GM21619 (cell line): ENCODE measurements around the gene STIM1.

Experiments used
- ATAC-seq: cut with Tn5 transposase; IDR thresholded peaks from one replicate; pipeline ENCODE4 v1.9.1; 2021; ENCODE audit not compliant: unreplicated experiment

Gene STIM1

GRCh38 chr11:3909901-3910300 is 54.4 kb downstream of the STIM1 start:
- no peak for ATAC-seq

DNA sequence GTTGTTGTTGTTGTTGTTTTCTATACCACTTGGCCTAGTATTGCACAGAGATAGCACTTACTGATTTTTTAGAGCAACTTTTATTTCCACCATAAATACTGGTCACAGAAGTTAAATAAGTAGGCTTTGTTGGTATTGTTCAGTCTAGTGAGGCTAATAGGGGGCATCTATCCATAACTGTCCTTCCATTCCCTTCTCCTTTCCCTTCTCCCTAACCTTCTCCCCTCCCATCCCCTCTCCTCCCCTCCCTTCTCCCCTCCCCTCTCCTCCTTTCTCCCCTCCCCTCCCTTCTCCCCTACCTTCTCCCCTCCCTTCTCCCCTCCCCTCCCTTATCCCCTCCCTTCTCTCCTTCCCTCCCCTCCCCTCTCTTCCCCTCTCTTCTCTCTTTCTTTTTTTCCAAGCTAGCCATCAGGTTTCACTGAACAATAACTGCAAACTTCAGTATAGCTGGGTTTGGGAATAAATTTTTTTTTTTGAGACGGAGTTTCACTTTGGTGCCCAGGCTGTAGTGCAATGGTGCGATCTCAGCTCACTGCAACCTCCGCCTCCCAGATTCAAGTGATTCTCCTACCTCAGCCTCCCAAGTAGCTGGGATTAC is 56.5 kb downstream of the STIM1 start:
- ATAC-seq, result no peak

- no peak for ATAC-seq
Observed at GRCh38 chr11:3913921-3914320, 58.5 kb downstream of the STIM1 start.

DNA sequence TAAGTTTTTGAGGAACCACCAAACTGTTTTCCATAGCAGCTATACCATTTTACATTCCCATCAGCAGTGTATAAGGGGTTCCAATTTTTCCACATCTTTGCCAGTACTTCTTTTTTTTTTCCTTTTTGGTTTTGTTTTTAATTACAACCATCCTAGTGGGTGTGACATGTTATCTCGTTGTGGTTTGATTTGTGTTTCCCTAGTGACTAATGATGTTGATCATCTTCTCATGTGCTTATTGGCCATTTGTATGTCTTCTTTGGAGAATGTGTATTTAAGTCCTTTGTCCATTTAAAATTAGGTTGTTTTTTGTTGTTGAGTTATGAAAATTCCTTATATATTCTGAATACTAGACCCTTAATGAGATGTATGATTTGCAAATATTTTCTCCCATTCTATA is 59.3 kb downstream of the STIM1 start:
- no peak for ATAC-seq

GRCh38 chr11:3916962-3917361 is 61.5 kb downstream of the STIM1 start:
- no peak for ATAC-seq

DNA sequence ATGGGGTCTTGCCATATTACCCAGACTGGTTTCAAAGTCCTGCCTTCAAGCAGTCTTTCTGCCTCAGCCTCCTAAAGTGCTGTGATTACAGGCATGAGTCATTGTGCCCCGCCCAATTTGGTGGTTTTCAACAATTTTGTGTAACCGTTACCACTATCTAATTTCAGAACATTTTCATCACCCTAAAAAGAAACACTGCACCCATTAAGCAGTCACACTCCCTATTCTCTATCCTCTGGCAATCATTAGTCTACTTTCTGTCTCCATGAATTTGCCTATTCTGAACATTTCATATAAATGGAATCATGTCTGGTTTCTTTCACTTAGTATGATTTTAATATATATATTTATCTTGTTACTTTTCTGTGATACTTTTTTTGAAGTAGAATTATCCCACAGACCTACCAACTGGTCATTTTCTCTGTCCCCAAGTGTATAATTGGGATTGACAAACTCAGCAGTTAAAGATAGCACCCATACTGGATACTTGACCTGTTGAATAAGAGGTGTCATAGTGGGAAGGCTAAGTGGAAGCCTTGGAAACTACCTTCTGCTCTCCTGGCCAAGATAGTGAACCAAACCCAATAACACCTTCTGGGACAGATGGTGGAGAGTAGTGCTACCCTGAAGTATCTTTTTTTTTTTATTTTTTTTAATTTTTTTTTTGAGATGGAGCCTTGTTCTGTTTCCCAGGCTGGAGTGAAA is 64.8 kb downstream of the STIM1 start:
- peak; percentile 65 for ATAC-seq

GRCh38 chr11:3922056-3922455 is 66.6 kb downstream of the STIM1 start:
- no peak for ATAC-seq

- ATAC-seq, result no peak
Observed at GRCh38 chr11:3925513-3925912, 70.0 kb downstream of the STIM1 start.

DNA sequence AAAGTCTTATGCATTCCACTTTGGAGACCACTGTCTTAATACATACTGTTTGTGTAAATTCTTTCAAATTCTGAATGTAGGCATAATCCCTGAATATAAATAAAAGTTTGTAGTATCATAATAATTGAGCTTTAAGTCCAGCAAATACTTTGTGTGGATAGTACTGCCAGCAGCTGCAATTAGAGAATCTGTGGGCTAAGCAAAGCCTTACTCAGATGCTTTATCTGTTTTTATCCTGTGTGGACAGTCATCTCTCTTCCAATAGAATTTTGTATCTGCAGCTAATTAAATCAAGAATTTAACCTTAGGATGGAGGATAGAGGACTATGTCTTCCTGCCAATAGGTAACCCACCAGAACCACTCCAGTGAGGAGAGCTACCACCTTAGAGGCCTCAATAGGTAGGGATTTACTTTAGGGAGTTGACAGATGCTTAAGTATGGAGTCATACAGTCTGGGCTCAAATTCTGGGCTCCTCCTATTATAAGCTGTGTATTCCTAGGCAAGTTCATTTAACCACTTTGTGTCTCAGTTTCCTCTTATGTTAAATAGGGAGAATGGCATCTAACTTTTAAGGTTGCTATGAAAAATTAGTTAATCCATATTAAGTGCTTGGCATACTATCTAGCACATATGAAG is 71.1 kb downstream of the STIM1 start:
- ATAC-seq, result no peak

- ATAC-seq, result no peak
Observed at GRCh38 chr11:3927129-3927796, 71.8 kb downstream of the STIM1 start.

- ATAC-seq, result no peak
Observed at GRCh38 chr11:3929232-3929631, 73.8 kb downstream of the STIM1 start.

GRCh38 chr11:3929649-3930048 is 74.2 kb downstream of the STIM1 start:
- no peak for ATAC-seq

DNA sequence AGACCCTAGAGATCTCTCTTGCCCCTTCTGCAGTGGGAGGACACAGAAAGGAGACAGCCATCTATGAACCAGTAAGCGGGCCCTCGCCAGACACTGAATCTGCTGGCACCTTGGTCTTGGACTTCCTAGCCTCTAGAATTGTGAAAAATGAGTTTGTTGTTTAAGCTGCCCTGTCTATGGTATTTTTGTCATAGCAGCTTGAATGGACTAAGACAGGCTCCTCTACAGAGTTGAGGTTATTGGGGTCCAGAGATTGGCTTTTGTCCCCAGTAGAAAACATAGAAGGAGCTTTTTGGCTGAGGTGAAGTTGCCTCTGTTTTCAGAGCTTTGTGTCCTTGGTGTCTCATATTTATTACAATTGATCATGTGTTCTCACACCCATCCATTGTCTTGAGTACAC is 77.2 kb downstream of the STIM1 start:
- no peak for ATAC-seq

GRCh38 chr11:3933165-3933628 is 77.7 kb downstream of the STIM1 start:
- no peak for ATAC-seq

DNA sequence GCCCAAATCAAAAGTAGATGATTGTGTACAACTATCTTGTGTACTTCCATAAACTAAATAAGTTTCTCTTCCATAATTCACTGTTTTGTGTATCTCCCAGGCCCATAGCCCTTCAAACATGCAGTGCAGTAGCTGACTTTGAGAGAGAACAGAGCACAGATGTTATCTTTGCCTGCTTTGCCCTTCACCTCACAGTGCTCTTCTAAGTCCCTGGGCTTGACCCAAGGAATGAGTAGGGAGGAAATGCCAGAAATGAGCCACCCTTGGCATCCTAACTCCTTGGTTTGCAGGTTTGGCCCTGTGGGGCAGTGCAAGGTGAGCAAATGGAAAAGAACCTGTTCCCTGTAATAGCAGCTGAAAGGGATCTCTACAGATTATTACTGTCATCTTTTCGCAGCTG is 79.2 kb downstream of the STIM1 start:
- ATAC-seq, result no peak

DNA sequence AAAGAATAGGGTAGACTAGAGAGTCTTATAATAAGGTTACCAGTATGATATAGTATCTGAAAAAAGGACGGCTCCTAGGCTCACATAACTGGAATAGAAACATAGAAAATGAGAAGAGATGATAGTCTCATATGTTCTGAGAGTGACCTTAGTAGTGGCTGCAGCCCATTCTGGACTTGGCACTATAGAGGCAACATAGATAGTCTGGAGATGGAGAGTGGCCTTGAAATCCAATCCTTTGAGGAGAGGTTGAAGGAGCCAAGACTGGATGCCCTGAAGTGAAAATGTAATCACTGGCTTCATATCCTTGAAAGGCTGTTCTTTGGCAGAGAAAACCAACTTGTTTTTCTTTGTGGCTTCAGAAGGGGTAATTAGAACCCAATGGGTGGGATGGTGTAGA is 81.1 kb downstream of the STIM1 start:
- no peak for ATAC-seq

DNA sequence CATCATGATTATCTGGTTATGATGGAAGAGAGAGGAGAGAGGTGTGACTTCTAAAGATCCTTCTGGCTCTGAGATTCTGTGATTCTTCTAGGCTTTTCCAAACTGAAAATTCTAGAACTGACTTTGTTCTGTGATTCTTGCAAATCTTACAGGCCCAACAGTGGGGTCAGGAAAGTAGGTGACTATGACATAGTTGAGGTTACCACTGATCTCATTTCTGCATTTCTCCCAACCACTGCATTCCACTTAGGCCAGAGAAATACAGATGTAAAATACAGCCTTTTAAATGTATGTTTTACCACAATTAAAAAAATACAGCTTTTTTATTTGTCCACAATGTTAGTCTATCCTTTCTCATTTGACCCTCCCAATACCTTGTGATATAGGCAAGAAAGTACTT is 83.7 kb downstream of the STIM1 start:
- ATAC-seq, result no peak

GRCh38 chr11:3939651-3940190 is 84.3 kb downstream of the STIM1 start:
- ATAC-seq, result no peak

DNA sequence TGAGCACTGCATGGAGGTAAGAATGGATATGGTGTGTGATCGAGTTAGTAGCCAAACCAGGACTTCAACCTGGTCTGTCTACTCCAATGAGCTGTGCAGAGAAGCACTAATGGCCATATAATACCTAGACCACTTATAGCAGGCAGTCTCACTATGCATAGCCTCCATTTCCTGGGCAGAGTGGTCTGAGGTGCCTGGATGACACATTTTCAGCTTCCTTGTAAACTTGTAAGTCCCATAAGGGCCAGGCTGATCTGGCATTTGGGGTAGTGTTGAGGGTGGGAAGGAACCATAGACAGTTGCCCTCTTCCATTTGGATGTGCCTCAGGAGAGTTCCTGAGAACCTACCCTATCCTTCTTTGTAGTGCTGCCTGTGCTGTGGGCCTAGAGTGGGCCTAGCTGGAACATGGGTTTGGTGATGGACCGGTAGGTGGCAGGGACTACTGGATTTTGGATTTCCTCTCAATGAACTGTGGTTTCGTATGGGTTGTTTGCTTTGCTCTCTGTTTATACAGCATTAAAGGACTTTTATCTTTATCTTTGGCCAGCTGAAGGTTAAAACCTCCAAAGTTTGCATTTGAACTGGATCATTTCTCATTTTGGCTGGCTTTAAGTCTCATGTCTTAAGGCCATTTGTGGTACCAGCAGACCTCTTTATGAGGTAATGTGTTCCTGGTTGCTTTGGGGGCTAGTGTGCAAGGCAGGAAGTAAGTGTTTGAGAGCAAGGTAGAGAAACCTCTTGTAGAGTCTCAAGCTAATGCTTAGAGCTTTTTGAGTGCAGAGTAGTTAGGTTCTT is 86.9 kb downstream of the STIM1 start:
- ATAC-seq, result no peak

DNA sequence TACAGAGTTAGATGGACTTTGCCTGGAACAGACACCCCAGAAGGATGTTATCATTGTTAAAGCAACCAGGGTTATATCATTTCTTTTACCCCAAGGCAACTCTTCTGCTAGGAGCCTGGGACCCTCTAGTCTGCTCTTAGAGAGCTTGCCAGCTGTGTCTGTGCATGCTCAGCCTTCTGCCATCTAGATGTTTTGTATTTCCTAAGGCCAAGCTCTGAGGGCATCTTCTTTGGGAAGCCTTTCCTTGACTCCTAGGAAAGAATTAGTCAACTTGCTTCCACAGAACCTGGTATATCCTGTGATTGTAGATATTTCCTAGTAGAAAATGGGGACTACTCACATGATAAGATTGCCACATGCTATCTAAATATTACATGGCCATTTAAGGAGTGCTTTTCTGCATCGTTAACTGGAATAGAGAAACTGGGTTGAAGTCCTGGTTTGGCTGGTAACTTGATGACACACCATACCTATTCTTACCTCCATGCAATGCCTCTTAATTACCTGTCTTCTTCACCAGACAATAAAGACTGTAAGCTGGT is 87.6 kb downstream of the STIM1 start:
- no peak for ATAC-seq

DNA sequence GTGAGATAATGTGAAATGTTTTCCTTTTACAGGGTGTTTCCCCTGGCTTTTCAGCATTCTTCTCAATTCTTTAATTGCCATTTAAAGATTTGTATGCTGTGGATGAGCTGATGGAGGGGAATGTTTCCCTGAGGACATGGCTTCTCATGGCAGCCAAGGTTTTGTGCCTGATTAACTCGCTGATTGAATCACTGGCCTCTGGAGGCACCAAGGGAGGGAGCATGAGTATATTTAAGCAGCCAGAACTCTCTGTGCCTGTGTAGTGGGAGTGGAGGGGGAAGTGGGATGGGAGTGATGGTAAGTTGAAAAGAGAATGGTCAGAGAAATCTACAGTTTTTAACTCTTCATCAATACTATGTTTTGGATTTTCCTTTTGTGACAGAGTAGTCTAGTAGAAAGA is 88.7 kb downstream of the STIM1 start:
- no peak for ATAC-seq
